Left lung (tissue), 10 donors: ENCODE results near the gene MAP3K4. TPM values are rescaled to one million over a fixed set of nuclear protein-coding genes. Genes with fewer than 3 reads are reported as not detected.

Source experiments
- ATAC-seq: fragments of 200-7000 bp; cut with Tn5 transposase; one replicate; pipeline ENCODE4 v1.9.1; 2020; ENCODE audit warnings: moderate library complexity
- DNase-seq, 4 donors: peaks; one replicate each; pipeline ENCODE4 v3.0.0-alpha.2; 2013 to 2020
- H3K27ac ChIP-seq, 2 donors: fragments of 200-600 bp; sonication (generic) in 1 of 2; one replicate each; pipeline versions ENCODE4 v1.5.0 to v1.8.0; 2020 to 2021
- H3K27me3 ChIP-seq, 2 donors: fragments of 200-600 bp; sonication (generic) in 1 of 2; one replicate each; pipeline versions ENCODE4 v1.5.0 to v1.8.0; 2020 to 2021
- H3K36me3 ChIP-seq, 2 donors: fragments of 200-600 bp; sonication (generic) in 1 of 2; one replicate each; pipeline versions ENCODE4 v1.5.0 to v1.8.0; 2020 to 2021
- H3K4me1 ChIP-seq, 2 donors: fragments of 200-600 bp; one replicate each; pipeline ENCODE4 v1.8.0; 2021
- H3K4me3 ChIP-seq, 2 donors: fragments of 200-600 bp; sonication (generic) in 1 of 2; one replicate each; pipeline versions ENCODE4 v1.5.0 to v1.8.0; 2020 to 2021; ENCODE audit warnings: mild to moderate bottlenecking in 1 of 2
- H3K9me3 ChIP-seq, 2 donors: fragments of 200-600 bp; sonication (generic) in 1 of 2; one replicate each; pipeline versions ENCODE4 v1.5.0 to v1.8.0; 2020 to 2021
- CTCF ChIP-seq, 2 donors: fragments of 200-600 bp; sonication (generic) in 1 of 2; IDR thresholded peaks; one replicate each; pipeline versions ENCODE4 v1.5.0 to v1.8.0; 2021; ENCODE audit warnings: antibody characterized with exemption in 2 of 2
- intact Hi-C, 2 donors: fragments of 100-400 bp; cut with DNase I; formaldehyde crosslinking; loops; one replicate each; pipeline versions ENCODE4 v1.11.2 to v1.14.2; 2022
- polyA plus RNA-seq, 6 donors: library from polyadenylated mRNA; unstranded; fragments of 120-200 nt; gene quantifications; one replicate each; pipeline ENCODE4 v1.2.1, GENCODE V29; 2013; ENCODE audit not compliant: insufficient read length in 6 of 6
- total RNA-seq, 2 donors: library from RNA; stranded (reverse); fragmentation: NEBNext Ultra II Directional; extraction: Animal tissue kit (Norgen Biotek cat#: 25700); gene quantifications; one replicate each; pipeline ENCODE4 v1.2.1, GENCODE V29; 2021
- donor health status: DM: no; HTN: yes; CAD: no.
- donor health status: DM: no; HTN: no; CAD: no.

Gene MAP3K4
- total and polyA plus RNA-seq, 8 donors, result 35.6 to 51.8 (median 45.8) TPM

- intact Hi-C loops, result no loop called here
- H3K27ac ChIP-seq, result no peak overlapping the region
- DNase-seq, result no peak
Measured at GRCh38 chr6:160996131-160996601, 4.6 kb downstream of the MAP3K4 start.

GRCh38 chr6:160998217-160998616 is 6.6 kb downstream of the MAP3K4 start:
- TF ChIP-seq CTCF (IDR thresholded peaks at IDR 0.05), result no peak
- no peaks in the 10 kb centered on the region for H3K9me3 ChIP-seq

More at GRCh38 chr6:160996131-160996601, 4.6 kb downstream of the MAP3K4 start:
- Histone ChIP-seq H3K4me3 (no peak overlapping the region), H3K9me3 (no peaks in the 10 kb centered on the region), H3K4me1 (peaks cover 3 to 35% of the 10 kb centered on the region in 2 donors), H3K27me3 (no peaks in the 10 kb centered on the region), H3K36me3 (no peaks in the 10 kb centered on the region)
- no peak for ATAC-seq
- no peak for TF ChIP-seq CTCF (IDR thresholded peaks at IDR 0.05)

GRCh38 chr6:160998766-160999165 is 7.2 kb downstream of the MAP3K4 start:
- Histone ChIP-seq H3K4me1 (peaks cover 0 to 35% of the 10 kb centered on the region in 2 donors), H3K27me3 (no peaks in the 10 kb centered on the region), H3K9me3 (no peaks in the 10 kb centered on the region), H3K4me3 (no peak overlapping the region), H3K27ac (no peak overlapping the region), H3K36me3 (no peaks in the 10 kb centered on the region)
- ATAC-seq (no peak), DNase-seq (no peak)
- intact Hi-C loops, result no loop called here
- TF ChIP-seq CTCF (IDR thresholded peaks at IDR 0.05), result no peak

More at GRCh38 chr6:160998217-160998616, 6.6 kb downstream of the MAP3K4 start:
- no peak for DNase-seq
- intact Hi-C loops, result no loop called here
- H3K4me1 ChIP-seq, result peaks cover 0 to 39% of the 10 kb centered on the region in 2 donors
- no peak overlapping the region for H3K4me3 ChIP-seq
- no peak overlapping the region for H3K27ac ChIP-seq
- no peak for ATAC-seq
- H3K36me3 ChIP-seq, result no peaks in the 10 kb centered on the region
- no peaks in the 10 kb centered on the region for H3K27me3 ChIP-seq

GRCh38 chr6:160999516-160999915 is 7.9 kb downstream of the MAP3K4 start:
- Histone ChIP-seq H3K27me3 (no peaks in the 10 kb centered on the region), H3K27ac (no peak overlapping the region), H3K9me3 (no peaks in the 10 kb centered on the region), H3K36me3 (no peaks in the 10 kb centered on the region), H3K4me1 (peaks cover 0 to 31% of the 10 kb centered on the region in 2 donors), H3K4me3 (no peak overlapping the region)
- intact Hi-C loops, result no loop called here
- no peak for DNase-seq
- TF ChIP-seq CTCF (IDR thresholded peaks at IDR 0.05), result no peak
- no peak for ATAC-seq

- no peaks in the 10 kb centered on the region for H3K36me3 ChIP-seq
- no peak overlapping the region for H3K4me3 ChIP-seq
- TF ChIP-seq CTCF (IDR thresholded peaks at IDR 0.05), result no peak
- intact Hi-C loops, result no loop called here
- H3K27ac ChIP-seq, result no peak overlapping the region
- no peaks in the 10 kb centered on the region for H3K9me3 ChIP-seq
- peaks cover 0 to 26% of the 10 kb centered on the region in 2 donors for H3K4me1 ChIP-seq
- no peak for DNase-seq
- H3K27me3 ChIP-seq, result no peaks in the 10 kb centered on the region
- ATAC-seq, result no peak
Measured at GRCh38 chr6:161000632-161001031, 9.1 kb downstream of the MAP3K4 start.
